GM04504 (cell line): ENCODE measurements around the gene PLEKHA6.
"Not testable (repeated sequence)": the region's sequence is repeated elsewhere in the genome, so short reads cannot be mapped to it uniquely, and the experiment has no call there.

ENCODE experiments used
- DNase-seq: peaks from one replicate; pipeline ENCODE4 v3.0.0-alpha.2; 2012; ENCODE audit warnings: low read depth

The PLEKHA6 gene

DNA sequence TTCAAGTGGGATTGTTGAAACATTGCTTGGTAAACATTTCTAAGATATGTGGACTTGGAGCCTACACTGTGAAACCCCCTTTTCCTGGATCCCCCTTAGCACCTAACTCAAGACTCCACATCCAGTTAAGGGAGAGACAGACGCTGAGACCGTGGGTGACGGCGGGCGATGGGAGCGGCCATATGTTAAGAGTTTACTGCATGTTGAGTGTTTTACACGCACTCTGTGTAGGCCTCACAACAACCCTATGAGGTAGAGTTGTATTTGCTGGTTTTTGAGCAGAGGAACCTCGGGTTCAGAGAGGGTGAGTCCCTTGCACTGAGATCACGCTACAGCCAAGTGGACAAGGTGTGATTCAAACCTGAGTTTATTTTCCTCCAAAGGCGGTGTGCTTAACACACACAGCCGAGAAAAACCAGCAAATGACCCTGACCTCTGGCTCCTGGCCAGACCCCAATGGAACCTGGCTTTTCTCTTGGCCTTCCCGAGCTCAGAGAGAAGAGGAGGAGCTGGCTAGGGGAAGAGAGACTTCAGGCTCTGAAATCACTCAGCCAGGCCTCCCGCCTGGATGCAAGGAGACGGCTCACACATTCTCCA, 99.0 kb downstream of the PLEKHA6 start:
- no peak for DNase-seq

DNA sequence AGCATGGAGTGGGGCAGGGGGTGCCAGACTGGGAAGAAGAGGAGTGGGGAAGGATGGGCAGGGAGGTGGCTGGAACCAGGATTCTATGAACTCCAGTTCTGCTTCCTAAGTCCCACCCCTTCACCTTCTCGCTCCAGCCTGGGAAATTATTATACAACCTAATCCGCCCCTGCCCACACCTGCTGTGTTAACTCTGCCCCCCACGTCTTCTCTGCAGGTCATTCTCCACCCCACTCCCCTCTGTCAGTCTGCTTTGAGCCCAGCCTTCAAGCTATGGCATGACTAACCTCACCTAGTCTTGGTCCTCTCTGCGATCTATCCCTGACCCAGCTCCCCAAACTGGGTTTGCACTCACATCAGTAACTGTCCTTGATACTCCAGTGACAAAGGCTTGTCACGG, 99.9 kb downstream of the PLEKHA6 start:
- DNase-seq = no peak

DNA sequence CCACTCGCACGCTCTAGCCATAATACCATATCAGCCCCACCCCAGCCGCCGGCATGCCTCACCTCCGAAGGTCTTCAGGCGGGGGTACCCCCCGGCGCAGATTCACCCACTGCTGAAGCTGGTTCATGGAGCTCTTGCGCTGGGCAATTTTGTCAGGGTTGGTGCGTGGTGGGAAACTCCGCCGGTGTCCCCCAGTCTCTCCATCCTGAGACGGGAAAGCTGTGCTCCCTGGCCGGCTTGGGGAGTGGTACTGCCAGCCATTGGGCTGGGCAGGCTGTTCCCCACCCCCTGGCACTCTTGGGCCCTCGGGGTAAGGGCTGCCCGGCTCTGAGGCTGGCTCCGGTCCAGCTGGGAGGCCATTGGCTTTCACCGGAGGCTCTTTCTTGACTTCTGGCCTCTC, 100.5 kb downstream of the PLEKHA6 start:
- no peak for DNase-seq

DNA sequence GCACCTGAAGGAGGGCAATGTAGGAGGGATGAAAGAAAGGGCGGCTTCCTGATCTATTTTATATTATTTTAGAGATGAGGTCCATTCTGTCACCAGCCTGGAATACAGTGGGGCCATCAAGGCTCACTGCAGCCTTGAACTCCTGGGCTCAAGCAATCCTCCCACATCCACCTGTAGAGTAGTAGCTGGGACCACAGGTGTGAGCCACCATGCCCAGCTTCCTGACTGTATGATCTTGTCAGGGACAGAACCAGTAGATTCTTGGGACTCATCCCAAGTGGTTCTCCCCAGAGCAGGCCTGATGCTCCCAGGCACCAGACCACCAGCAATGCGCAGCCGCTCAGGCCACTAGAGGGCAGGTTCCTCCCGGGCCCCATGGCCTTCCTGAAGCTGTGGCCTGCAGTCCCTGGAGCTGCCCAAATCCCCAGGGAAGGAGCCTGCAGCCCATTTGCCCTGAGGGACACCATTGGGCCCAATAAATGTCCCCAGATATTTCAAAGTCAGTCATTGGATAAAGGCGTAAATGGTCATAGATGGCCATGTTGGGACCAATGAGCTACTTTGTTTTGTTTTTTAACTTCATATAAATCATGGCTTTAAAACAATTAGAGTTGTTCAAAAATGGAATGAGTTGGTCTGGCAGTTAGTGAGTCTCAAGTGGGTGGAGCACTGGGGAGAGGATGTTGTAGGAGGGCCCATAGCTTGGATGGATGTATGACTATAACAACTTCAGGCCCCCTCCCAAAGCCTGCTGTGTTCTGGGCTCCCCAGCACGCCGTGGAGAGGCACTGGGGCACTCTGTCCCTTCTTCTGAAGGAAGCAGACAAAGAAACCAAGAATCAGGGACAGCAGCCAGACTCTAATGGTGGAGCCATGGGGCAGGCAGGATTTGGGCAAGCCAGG, 101.3 kb downstream of the PLEKHA6 start:
- DNase-seq = no peak

DNA sequence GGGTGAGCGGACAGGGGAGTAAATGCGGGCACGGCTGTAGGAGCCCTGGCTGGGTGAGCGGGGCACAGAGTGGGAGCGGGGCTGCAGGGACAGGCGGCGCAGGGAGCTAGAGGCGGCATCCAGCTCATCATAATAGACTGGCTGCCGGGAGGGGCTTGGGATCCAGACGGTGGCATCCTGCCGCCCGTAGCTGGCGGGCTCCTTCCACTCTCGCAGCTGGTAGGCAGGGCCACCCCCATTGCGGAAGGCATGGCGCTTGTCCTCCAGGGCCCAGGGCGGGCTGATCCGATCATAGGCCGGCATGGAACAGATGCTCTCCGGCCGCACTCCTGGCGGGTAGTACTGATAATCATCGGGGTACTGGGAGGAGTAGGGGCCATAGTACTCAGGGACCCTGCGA, 102.3 kb downstream of the PLEKHA6 start:
- no peak for DNase-seq

DNA sequence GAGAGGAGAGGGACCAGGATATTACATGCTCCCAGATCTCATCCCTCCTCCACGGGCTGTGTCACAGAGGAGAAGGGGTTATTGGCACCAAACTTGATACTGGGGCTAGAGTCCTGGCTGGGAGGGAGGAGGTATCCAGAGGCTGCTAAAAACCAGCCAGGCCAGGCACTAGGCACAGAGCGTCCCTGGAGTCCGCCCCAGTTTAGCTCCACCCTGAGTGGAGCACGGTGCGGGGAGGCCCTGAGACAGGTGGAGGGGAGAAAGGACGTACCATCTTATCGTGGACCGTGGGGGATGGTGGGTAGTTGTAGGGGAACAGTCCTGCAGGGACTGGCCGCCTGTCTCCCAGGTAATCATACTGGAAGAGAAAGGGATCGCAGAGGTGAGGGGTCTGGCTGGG, 103.2 kb downstream of the PLEKHA6 start:
- no peak for DNase-seq

DNA sequence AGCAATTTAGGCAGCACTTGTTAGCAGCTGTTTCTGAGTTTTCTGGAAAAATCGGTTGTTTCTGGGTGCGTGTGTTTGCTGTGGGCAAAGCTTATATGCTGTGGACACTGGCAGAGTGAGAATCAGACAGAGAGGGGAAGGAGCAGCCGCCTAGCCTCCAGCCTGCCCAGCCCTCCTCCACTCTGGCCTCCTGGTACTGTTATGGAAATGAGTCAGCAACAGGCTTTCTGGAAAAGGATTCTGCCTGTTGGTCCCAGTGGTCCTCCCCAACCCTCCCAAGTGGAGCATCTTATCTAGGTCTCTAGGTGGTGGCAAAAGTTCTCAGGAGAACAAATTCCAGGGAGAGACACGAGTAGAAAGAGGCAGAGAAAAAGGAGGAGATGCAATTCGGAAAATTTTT, 103.8 kb downstream of the PLEKHA6 start:
- DNase-seq = no peak

DNA sequence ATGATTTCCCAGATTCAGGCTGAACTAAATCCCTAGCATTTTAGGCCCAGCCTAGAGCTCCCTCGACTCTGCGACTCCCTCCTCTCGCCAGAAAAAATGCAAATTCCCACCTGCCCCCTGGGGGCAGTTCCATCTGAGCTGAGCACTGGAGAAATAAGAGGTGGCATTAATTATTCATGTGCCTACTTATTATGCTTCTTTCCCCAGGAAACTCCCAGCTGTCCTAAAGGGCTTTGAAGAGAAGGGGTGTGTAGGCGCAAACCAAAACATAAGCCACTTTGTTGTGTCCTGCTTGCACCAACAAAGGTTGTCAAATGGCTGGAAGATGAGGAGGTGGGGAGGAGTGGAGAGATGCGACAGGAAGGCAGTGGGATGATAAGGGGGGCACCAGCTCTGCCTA, 104.5 kb downstream of the PLEKHA6 start:
- DNase-seq = no peak

DNA sequence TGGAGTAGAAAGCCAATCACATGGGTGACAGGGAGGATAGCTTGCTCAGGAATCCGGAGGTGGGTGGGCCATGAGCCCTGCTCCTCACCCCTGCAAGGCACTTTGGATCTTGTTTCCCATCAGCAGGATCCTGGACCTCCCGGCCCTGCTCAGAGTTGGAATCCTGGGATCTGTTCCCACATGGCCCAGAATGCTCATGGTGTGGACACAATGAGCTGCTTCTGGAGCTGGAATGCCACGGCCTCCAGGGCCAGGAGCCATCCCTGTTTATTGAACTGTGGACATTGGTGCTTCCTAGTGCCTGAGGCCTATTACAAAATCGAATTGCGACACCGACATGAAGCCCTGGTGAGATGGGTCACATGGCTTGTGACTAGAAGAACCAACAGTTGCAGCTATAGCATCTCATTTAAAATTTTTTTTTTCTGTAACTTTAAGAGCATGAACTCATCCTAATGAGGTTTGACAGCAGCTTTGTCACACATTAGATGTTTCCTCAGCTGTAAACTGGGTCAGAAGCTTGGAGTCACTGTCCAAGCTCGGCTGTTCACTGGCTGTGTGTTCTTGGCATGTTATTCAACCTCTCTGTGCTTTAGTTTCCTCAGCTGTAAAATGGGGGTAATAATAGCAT, 105.6 kb downstream of the PLEKHA6 start:
- peak; percentile 78 for DNase-seq

DNA sequence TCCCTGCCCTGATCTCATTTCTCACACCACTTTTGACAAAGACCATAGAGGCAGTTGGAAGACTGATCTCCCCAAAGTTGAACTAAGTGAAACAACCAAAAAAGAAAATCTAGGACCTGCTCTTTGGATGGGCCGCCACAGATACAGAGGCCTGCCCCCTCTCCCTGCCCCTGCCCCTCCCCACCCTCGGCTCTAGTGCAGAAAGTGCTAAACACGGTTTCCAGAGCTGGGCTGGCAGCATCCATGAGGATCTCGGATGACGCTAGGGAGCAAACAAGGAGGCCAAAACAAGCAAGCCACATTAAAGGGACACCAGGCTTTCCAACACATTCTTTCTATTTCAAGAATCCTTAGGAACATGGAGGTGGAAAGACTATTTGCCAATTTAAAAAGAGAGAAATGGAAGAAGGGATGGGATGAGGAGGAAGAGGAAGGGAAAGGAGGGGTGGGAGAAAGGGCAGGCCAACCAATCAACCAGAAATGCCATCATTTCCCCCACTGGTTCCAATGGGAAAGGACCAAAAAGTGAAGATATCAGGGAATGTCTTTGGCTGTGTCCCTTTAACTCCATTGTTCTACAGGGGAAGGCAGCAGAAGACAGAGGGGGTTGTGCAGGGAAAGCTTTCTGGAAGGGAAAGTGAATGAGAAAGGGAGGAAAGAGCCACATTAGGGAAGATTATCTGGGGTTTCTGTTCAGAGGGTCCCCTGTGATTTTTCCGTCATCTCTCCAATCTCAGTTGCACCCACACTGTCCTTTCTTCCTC, 107.6 kb downstream of the PLEKHA6 start:
- DNase-seq = no peak

DNA sequence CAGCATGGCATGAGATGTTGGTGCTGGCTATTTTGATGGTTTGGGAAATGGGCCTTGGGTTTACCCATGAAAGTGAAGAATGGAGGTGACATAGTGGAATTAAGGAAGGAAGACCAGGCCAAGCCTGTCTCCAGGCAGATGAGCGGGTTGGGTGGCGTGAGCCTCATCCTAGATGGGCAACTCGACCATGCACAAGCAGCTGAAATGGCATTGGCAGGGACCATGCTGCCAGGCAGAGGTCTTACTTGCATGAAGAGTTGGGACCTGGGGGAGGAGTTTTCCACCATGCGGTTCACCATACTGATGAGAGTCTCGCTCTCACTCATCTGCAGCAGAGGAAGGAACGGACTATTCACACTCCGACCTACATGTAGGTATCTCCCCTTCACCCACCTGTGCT, 108.4 kb downstream of the PLEKHA6 start:
- DNase-seq = no peak

DNA sequence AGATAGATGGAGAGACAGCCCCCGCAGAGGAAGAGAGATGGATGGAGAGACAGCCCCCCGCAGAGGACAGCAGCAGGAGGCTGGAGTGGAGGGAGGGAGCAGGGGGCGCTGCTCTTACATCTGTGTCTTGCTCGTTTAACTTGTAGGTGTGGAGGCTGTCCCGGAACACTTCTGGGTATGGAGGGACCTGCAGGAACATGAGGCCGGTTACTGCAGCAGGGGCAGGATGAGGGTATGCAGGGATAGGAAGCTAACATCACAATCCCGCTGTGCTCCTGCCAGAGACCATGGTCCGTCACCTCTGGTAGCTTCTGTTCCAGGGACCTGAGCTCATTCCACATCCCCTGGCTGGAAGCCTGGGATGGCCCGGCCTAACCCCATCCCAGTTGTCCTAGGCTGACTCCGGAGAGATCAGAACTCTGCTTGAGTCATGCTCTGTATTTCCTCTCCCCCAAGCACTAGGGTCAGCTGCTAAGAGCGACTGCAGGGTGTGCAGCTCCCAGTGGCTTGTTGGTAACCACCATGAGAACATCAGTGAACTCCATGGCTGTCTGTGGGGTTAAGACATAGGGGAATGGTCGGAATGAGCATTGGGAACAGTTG, 109.2 kb downstream of the PLEKHA6 start:
- no peak for DNase-seq

DNA sequence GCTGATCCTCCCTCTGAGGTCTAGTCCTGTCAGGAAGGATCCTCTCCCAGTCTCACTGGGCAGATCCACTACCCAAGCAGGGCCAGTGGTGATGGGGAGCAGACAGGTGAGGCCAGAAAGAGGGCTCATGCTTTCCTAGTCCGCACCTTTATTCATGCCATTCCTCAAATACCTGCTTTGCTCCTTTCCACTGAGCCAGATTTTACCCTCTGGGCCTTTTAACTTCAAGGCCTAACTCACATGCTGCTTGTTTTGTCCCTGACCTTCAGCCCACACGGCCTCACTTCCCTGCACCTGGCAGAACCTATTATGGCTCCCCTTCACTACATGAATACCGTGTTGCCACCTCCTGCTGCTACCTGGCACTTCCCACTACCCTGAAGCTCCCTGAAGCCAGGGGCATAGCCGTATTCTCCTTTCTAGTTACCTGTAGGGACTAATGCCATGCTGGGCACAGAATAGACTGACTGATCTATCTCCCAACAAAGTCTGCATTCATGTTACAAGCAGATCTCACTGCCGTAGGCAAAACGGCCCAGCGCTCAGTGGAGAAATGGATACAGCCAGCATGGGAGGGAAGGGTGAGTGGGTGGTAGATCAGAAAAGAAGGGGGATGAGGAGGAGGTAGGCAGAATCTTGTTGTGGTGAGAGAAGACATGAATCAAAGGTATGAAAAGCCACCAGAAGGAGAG, 109.8 kb downstream of the PLEKHA6 start:
- no peak for DNase-seq

DNA sequence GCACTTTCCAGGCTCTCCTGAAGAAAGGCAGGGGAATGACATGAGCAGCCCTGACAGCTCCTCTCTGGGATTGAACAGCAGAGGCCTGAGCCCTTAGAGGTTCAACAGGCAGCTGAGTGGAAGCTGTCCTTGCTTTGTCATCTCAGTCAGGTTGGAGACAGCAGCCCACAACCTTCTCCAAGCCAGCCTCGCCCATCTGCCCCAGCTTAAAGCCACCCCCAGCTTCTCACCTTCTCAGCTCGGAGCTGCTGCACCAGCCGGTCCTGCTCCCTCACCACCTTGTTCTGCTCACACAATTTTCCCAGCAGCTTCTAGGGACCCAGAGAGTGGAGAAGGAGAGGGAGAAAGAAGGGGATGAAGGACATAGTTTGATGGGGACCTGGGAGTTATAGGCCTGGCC, 110.8 kb downstream of the PLEKHA6 start:
- no peak for DNase-seq

DNA sequence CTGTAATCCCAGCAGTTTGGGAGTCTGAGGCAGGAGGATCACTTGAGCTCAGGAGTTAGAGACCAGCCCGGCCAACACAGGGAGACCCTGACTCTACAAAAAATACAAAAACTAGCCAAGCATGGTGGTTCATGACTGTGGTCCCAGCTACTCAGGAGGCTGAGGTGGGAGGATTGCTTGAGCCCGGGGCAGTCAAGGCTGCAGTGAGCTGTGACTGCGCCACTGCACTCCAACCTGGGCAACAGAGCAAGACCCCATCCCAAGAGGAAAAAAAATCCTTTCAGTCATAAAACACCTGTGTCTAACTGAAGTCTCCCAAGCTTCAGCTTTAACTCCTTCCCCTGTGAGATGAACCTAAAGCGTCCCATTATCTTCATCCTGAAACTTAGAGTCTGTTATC, 112.9 kb downstream of the PLEKHA6 start:
- no peak for DNase-seq

DNA sequence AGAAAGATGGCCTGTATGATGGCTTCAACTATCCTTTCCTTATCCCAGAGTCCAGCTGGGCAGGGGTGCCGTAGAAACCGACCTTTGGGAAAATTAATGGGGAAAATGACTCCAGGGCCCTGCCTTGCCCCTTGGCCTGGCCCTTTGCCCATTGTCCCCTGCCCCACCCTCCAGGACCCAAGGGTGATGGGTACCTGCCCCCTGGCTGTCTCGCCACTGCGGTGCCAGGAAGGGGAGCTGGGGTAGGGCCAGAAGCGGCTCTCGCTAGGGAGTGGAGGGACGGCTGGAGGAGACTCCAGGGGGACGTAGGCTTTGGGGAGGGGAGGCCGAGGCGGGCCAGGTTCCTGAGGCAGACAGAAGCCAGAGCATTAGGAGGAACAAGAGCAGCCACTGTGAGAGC, 116.8 kb downstream of the PLEKHA6 start:
- no peak for DNase-seq

DNA sequence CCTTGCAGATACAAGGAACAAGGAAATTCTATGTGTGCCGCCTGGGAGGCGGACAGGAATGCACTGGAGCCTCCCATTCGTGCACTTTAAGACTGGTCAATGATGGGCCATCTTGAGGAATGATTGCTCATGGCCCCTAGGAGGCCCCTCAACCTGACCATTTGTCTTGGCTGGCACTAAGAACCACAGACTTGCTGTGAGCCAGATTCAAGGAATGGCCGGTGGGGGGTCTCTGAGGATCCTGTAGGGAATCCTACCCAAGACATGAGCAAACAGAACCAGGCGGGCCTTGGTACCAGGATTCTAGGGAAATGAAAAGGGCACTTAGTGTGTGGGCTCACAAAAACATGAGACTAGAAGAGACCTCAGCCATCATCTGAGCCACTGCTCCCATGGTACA, 117.8 kb downstream of the PLEKHA6 start:
- no peak for DNase-seq

DNA sequence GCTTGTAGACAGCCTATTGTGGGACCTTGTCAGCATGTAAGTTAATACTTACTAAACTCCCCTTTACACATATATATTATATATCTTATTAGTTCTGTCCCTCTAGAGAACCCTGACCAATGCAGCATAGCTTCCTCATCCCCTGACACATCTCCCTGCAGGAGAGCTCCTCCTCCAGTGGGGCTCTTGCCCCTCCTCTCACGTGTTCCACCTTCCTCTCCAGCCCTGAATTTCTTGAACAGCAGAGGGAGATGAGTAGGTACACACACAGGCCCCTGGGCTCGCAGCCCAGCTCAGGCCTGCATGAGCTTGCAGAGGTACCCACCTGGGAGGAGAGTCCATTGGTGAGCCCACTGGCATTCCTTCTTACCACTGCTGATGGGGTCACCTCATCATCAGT, 118.7 kb downstream of the PLEKHA6 start:
- no peak for DNase-seq

DNA sequence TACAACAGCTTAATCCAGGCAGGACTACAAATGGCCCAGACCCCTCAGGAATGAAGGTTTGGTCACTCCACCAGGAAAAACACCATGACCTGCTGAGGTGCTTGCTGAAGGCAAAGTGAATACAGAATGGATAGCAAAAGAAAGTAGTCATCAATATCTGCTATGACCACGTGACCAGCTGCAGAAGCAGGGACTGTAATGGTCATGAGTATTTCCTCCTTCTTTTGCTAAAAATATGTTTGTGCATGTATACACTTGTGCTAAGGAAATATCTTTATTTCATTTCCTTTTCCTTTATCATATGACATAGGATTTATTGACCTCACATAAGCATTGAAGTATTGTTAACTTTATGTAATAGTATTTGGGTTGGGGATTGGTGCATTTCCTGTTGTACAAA, 119.5 kb downstream of the PLEKHA6 start:
- no peak for DNase-seq

DNA sequence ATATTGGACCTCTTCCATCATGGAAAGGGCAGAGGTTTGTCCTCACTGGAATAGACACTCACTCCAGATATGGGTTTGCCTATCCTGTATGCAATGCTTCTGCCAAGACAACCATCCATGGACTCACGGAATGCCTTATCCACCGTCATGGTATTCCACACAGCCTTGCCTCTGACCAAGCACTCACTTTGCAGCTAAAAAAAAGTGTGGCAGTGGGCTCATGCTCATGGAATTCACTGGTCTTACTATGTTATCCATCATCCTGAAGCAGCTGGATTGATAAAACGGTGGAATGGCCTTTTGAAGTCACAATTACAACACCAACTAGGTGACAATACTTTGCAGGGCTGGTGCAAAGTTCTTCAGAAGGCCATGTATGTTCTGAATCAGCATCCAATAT, 120.3 kb downstream of the PLEKHA6 start:
- DNase-seq = not testable (repeated sequence)

DNA sequence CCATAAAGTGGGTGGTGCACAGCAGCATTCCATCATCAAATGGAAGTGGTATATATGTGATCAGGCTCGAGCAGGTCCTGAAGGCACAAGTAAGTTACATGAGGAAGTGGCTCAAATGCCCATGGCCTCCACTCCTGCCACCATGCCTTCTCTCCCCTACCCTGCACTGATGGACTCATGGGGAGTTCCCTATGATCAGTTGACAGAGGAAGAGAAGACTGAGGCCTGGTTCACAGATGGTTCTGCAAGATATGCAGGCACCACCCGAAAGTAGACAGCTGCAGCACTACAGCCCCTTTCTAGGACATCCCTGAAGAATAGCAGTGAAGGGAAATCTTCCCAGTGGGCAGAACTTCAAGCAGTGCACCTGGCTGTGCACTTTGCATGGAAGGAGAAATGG, 121.2 kb downstream of the PLEKHA6 start:
- not testable (repeated sequence) for DNase-seq

DNA sequence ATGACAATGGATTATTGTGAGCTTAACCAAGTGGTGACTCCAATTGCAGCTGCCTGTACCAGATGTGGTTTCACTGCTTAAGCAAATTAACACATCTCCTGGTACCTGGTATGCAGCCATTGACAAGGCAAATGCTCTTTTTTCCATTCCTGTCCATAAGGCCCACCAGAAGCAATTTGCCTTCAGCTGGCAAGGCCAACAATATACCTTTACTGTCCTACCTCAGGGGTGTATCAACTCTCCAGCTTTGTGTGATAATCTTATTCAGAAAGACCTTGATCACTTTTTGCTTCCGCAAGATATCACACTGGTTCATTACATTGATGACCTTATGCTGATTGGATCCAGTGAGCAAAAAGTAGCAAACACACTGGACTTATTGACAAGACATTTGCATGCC, 122.2 kb downstream of the PLEKHA6 start:
- not testable (repeated sequence) for DNase-seq
